A549 (cell line): ENCODE results near the gene MYRIP. TPM values are rescaled to one million over a fixed set of nuclear protein-coding genes. Genes with fewer than 3 reads are reported as not detected.

Source experiments
- ATAC-seq, 2 experiments: fragments of 200-7000 bp in 1 of 2; fragments of >200 bp in 1 of 2; cut with Nextera tagmentation in 1 of 2; cut with Tn5 transposase in 1 of 2; 3 replicates each; pipeline versions ENCODE4 v1.8.0 to v1.9.1; 2018 to 2020; ENCODE audit warnings: mild to moderate bottlenecking in 1 of 2, moderate library complexity in 1 of 2
- CTCF ChIA-PET: fragments of 300-600 bp; sonication (Branson Sonifier 250); formaldehyde crosslinking; extraction: SDS; loops from one replicate; lab custom pipeline; 2021; ENCODE audit warnings: antibody characterized with exemption, inconsistent platforms; lab: Yijun Ruan, JAX
- POLR2A ChIA-PET: fragments of 350-600 bp; formaldehyde crosslinking; extraction: SDS; loops from one replicate; lab custom pipeline; 2021; ENCODE audit warnings: antibody characterized with exemption, inconsistent platforms; lab: Yijun Ruan, JAX
- DNase-seq, 2 experiments: peaks; one replicate each; pipeline versions ENCODE4 v3.0.0 to v3.0.0-alpha.2; 2011 to 2016; ENCODE audit warnings: low read depth in 1 of 2, low spot score in 1 of 2
- FAIRE-seq: peaks from 2 replicates; lab custom pipeline; 2011; peaks lifted over from hg19 to GRCh38; lab: Jason Lieb, UNC
- H3K27ac ChIP-seq, 2 experiments: fragments of >200 bp; sonication (Bioruptor Twin); formaldehyde crosslinking; 3 replicates each; pipeline ENCODE4 v1.5.1; 2016 to 2017
- H3K4me1 ChIP-seq: fragments of >200 bp; sonication (Bioruptor Twin); formaldehyde crosslinking; 3 replicates; pipeline ENCODE4 v1.6.1; 2016
- H3K4me2 ChIP-seq: fragments of >200 bp; sonication (Bioruptor Twin); formaldehyde crosslinking; 3 replicates; pipeline ENCODE4 v1.6.1; 2016
- H3K4me3 ChIP-seq: fragments of >200 bp; sonication (Bioruptor Twin); formaldehyde crosslinking; 3 replicates; pipeline ENCODE4 v1.5.1; 2016
- H3K9me3 ChIP-seq: fragments of >200 bp; sonication (Bioruptor Twin); formaldehyde crosslinking; 3 replicates; pipeline ENCODE4 v1.6.1; 2016
- BHLHE40 ChIP-seq: IDR thresholded peaks from 2 replicates; pipeline ENCODE4 v1.6.1; 2012; ENCODE audit warnings: low read depth, low read length, inconsistent platforms
- CBX8 ChIP-seq: fragments of 200-600 bp; sonication (generic); IDR thresholded peaks from 2 replicates; pipeline ENCODE4 v1.6.1; 2016
- CEBPB ChIP-seq, 2 experiments: fragments of >200 bp in 1 of 2; sonication (Bioruptor Twin) in 1 of 2; formaldehyde crosslinking in 1 of 2; IDR thresholded peaks; 2 replicates each; pipeline ENCODE4 v1.6.1; 2012 to 2016
- CHD4 ChIP-seq: fragments of 200-600 bp; sonication (generic); IDR thresholded peaks from 2 replicates; pipeline ENCODE4 v1.6.1; 2016; ENCODE audit warnings: antibody characterized with exemption, mild to moderate bottlenecking, borderline replicate concordance
- EHMT2 ChIP-seq: fragments of 200-600 bp; sonication (generic); IDR thresholded peaks from 2 replicates; pipeline ENCODE4 v1.6.1; 2016; ENCODE audit warnings: antibody characterized with exemption, low read depth, mild to moderate bottlenecking, moderate library complexity
- ELK1 ChIP-seq: fragments of 150-350 bp; IDR thresholded peaks from 2 replicates; pipeline ENCODE4 v1.6.1; 2014; ENCODE audit warnings: low read depth, mild to moderate bottlenecking, low read length
- EP300 ChIP-seq, 2 experiments: fragments of >200 bp; sonication (Bioruptor Twin); formaldehyde crosslinking; IDR thresholded peaks; 2 replicates in 1 of 2; 3 replicates in 1 of 2; pipeline ENCODE4 v1.6.1; 2016 to 2017
- FOSB ChIP-seq: fragments of 250-450 bp; sonication (Bioruptor Pico); IDR thresholded peaks from 2 replicates; pipeline ENCODE4 v1.5.0; 2020; ENCODE audit warnings: mild to moderate bottlenecking, moderate library complexity
- HOXB5 ChIP-seq: fragments of 250-450 bp; sonication (Bioruptor Pico); IDR thresholded peaks from 2 replicates; pipeline ENCODE4 v1.5.0; 2020; ENCODE audit warnings: mild to moderate bottlenecking, moderate library complexity
- JUNB ChIP-seq: fragments of >200 bp; sonication (Bioruptor Twin); formaldehyde crosslinking; IDR thresholded peaks from 2 replicates; pipeline ENCODE4 v1.6.1; 2016
- KDM1A ChIP-seq: fragments of 200-600 bp; sonication (generic); IDR thresholded peaks from 2 replicates; pipeline ENCODE4 v1.6.1; 2016; ENCODE audit warnings: low read depth, mild to moderate bottlenecking
- KDM5A ChIP-seq: fragments of 200-600 bp; sonication (generic); IDR thresholded peaks from 2 replicates; pipeline ENCODE4 v1.6.1; 2016; ENCODE audit warnings: antibody characterized with exemption, mild to moderate bottlenecking
- MAFK ChIP-seq: fragments of 450-650 bp; IDR thresholded peaks from 2 replicates; pipeline ENCODE4 v1.6.1; 2014; ENCODE audit not compliant: partially characterized antibody
- MAX ChIP-seq: IDR thresholded peaks from 2 replicates; pipeline ENCODE4 v1.6.1; 2012
- MAZ ChIP-seq: fragments of 150-350 bp; IDR thresholded peaks from 2 replicates; pipeline ENCODE4 v1.6.1; 2014; ENCODE audit warnings: antibody characterized with exemption, low read depth, low read length, borderline replicate concordance
- MYC ChIP-seq: IDR thresholded peaks from 2 replicates; pipeline ENCODE4 v1.6.1; 2012; ENCODE audit warnings: mild to moderate bottlenecking, inconsistent platforms, low read length, improper control_type of control experiment, borderline replicate concordance
- NPAS2 ChIP-seq: fragments of 250-450 bp; sonication (Bioruptor Pico); IDR thresholded peaks from 2 replicates; pipeline ENCODE4 v1.8.0; 2022; ENCODE audit warnings: mild to moderate bottlenecking, moderate library complexity, borderline replicate concordance
- POLR2A ChIP-seq: IDR thresholded peaks from 2 replicates; pipeline ENCODE4 v1.6.1; 2012; ENCODE audit warnings: mild to moderate bottlenecking, low read length
- RARB ChIP-seq: fragments of 250-450 bp; sonication (Bioruptor Pico); IDR thresholded peaks from 2 replicates; pipeline ENCODE4 v1.8.0; 2021; ENCODE audit warnings: mild to moderate bottlenecking, moderate library complexity
- REST ChIP-seq: fragments of 200-600 bp; sonication (generic); IDR thresholded peaks from 2 replicates; pipeline ENCODE4 v1.6.1; 2016; ENCODE audit warnings: antibody characterized with exemption, mild to moderate bottlenecking, moderate library complexity
- RFX5 ChIP-seq: fragments of 450-650 bp; IDR thresholded peaks from 2 replicates; pipeline ENCODE4 v1.7.1; 2014; ENCODE audit warnings: antibody characterized with exemption, mild to moderate bottlenecking, moderate library complexity
- SREBF2 ChIP-seq: fragments of 450-650 bp; IDR thresholded peaks from 2 replicates; pipeline ENCODE4 v1.6.1; 2014; ENCODE audit warnings: mild to moderate bottlenecking, moderate library complexity
- TFCP2L1 ChIP-seq: fragments of 250-450 bp; sonication (Bioruptor Pico); IDR thresholded peaks from 2 replicates; pipeline ENCODE4 v1.5.0; 2021; ENCODE audit warnings: mild to moderate bottlenecking
- ZSCAN20 ChIP-seq: fragments of 250-450 bp; sonication (Bioruptor Pico); IDR thresholded peaks from 2 replicates; pipeline ENCODE4 v1.8.0; 2022; ENCODE audit warnings: mild to moderate bottlenecking, moderate library complexity
- WGBS: methylation state at CpG from one replicate; pipeline ENCODE4 v1.1.6; 2017; ENCODE audit errors: missing lambda C conversion rate; 5-methylcytosine and 5-hydroxymethylcytosine counted together
- polyA plus RNA-seq, 4 experiments: library from polyadenylated mRNA; depleted of rRNA in 3 of 4; stranded (reverse); fragments of >200 nt; fragmentation: RNase III in 1 of 4; extraction: RNeasy Plus Mini Kit Qiagen cat#74134 plus additional on column Dnase treatment in 1 of 4; gene quantifications; 2 replicates in 3 of 4; 3 replicates in 1 of 4; pipeline ENCODE4 v1.2.3, GENCODE V29; 2011 to 2017
- TF ChIP-seq, protein P1 (sequence below): fragments of >200 bp; sonication (Bioruptor Twin); formaldehyde crosslinking; IDR thresholded peaks from 3 replicates; pipeline ENCODE4 v1.5.1; 2016

The MYRIP gene
- polyA plus RNA-seq, 2 of the 4 experiments (the other 2 are of a cell fraction), result not detected

DNA sequence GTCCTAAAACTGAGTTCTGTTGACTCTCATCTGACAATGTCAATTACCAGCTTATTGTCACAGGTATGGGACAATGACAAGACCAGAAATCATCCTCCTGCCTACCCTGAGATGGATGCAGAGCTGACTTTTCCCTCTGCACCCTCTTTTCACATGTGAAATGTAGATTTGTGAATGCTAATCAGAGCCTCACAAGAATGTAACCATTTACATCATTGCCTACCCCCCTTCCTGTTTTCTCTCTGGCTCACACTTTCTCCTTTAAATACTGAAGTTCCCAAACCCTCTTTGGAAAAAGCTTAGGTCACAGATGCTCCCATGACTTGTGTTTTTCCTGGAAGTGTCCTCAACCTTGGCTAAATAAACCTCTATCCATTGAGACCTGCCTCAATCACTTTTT lies 228.2 kb downstream of the MYRIP start (continued):
- no peak for TF ChIP-seq REST
- TF ChIP-seq SREBF2, result no peak
- TF ChIP-seq HOXB5 (CRISPR knock-in tag), result no peak
- TF ChIP-seq, protein P1, sequence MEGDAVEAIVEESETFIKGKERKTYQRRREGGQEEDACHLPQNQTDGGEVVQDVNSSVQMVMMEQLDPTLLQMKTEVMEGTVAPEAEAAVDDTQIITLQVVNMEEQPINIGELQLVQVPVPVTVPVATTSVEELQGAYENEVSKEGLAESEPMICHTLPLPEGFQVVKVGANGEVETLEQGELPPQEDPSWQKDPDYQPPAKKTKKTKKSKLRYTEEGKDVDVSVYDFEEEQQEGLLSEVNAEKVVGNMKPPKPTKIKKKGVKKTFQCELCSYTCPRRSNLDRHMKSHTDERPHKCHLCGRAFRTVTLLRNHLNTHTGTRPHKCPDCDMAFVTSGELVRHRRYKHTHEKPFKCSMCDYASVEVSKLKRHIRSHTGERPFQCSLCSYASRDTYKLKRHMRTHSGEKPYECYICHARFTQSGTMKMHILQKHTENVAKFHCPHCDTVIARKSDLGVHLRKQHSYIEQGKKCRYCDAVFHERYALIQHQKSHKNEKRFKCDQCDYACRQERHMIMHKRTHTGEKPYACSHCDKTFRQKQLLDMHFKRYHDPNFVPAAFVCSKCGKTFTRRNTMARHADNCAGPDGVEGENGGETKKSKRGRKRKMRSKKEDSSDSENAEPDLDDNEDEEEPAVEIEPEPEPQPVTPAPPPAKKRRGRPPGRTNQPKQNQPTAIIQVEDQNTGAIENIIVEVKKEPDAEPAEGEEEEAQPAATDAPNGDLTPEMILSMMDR, result no peak
- TF ChIP-seq BHLHE40, result no peak
- no peak for TF ChIP-seq RFX5
- TF ChIP-seq CHD4, result no peak
- TF ChIP-seq MAX, result no peak
- no peak for TF ChIP-seq RARB (CRISPR knock-in tag)
- TF ChIP-seq JUNB, result no peak
- TF ChIP-seq KDM5A, result no peak
- TF ChIP-seq POLR2A, result no peak

GRCh38 chr3:40042752-40043443 lies 233.5 kb downstream of the MYRIP start:
- FAIRE-seq, result no peak
- Histone ChIP-seq H3K4me3 (no peak overlapping the region), H3K27ac (no peak overlapping the region), H3K4me2 (no peak overlapping the region), H3K4me1 (no peaks in the 10 kb centered on the region)
- CTCF ChIA-PET, result no interaction called here
- no peak for ATAC-seq
- POLR2A ChIA-PET, result no interaction called here
- WGBS, result 14% methylated on average over 4 of the region's 4 CpGs
- TF ChIP-seq MAFK, result peak; percentile 18
- TF ChIP-seq RFX5, result no peak
- TF ChIP-seq, all 56 proteins: peak for 1
- no peak for DNase-seq
- H3K9me3 ChIP-seq, result no peaks in the 10 kb centered on the region

- Histone ChIP-seq H3K4me1 (no peaks in the 10 kb centered on the region), H3K4me3 (no peak overlapping the region), H3K9me3 (no peaks in the 10 kb centered on the region), H3K4me2 (no peak overlapping the region), H3K27ac (no peak overlapping the region)
- 0% methylated on average over 1 of the region's 1 CpG for whole genome bisulfite sequencing
- no peak for ATAC-seq
- ChIA-PET CTCF (no interaction called here), POLR2A (no interaction called here)
- FAIRE-seq, result no peak
- no peak for DNase-seq
- no peak for TF ChIP-seq TFCP2L1 (CRISPR knock-in tag)
- no peak for TF ChIP-seq NPAS2
- no peak for TF ChIP-seq KDM5A
- TF ChIP-seq CHD4, result no peak
- TF ChIP-seq MAZ, result no peak
- no peak for TF ChIP-seq MYC
- no peak for TF ChIP-seq ZSCAN20 (CRISPR knock-in tag)
- no peak for TF ChIP-seq EP300 (IDR thresholded peaks at IDR 0.05)
- TF ChIP-seq KDM1A, result no peak
- no peak for TF ChIP-seq EHMT2
- no peak for TF ChIP-seq CBX8
- TF ChIP-seq CEBPB (IDR thresholded peaks at IDR 0.05), result no peak
- TF ChIP-seq FOSB (CRISPR knock-in tag), result no peak
- no peak for TF ChIP-seq JUNB
- no peak for TF ChIP-seq ELK1
- no peak for TF ChIP-seq HOXB5 (CRISPR knock-in tag)
Measured at GRCh38 chr3:40043444-40043755, 234.0 kb downstream of the MYRIP start.
